ENCODE data around the gene EMC9.

EMC9 gene

GRCh38 chr14:24182110-24182882, 40.9 kb upstream of the EMC9 start:
- no peak for DNase-seq (ENCODE audit: low read depth in 1 of 2, low spot score in 1 of 2)
- no peak for TF ChIP-seq JUND (IDR thresholded peaks at IDR 0.05; ENCODE audit: low read depth)
- in situ Hi-C loops (cut with HindIII; ENCODE audit: low pct_unique_long_range_greater_than_20kb, low sequenced_read_pairs) = no loop called here

- in situ Hi-C loops (cut with HindIII; ENCODE audit: low pct_unique_long_range_greater_than_20kb, low sequenced_read_pairs) = no loop called here
- DNase-seq (ENCODE audit: low read depth in 1 of 2, low spot score in 1 of 2) = no peak
- no peak for TF ChIP-seq JUND (IDR thresholded peaks at IDR 0.05; ENCODE audit: low read depth)
These were observed 40.1 kb upstream of the EMC9 start for GRCh38 chr14:24181371-24182077.

- DNase-seq (ENCODE audit: low read depth in 1 of 2, low spot score in 1 of 2) = no peak
- no peak for TF ChIP-seq JUND (IDR thresholded peaks at IDR 0.05; ENCODE audit: low read depth)
- in situ Hi-C loops (cut with HindIII; ENCODE audit: low pct_unique_long_range_greater_than_20kb, low sequenced_read_pairs) = no loop called here
These were observed 38.8 kb upstream of the EMC9 start for GRCh38 chr14:24179961-24180796.

GRCh38 chr14:24179294-24179960, 38.0 kb upstream of the EMC9 start:
- TF ChIP-seq JUND (IDR thresholded peaks at IDR 0.05; ENCODE audit: low read depth) = no peak

GRCh38 chr14:24178399-24179178, 37.2 kb upstream of the EMC9 start:
- no peak for DNase-seq (ENCODE audit: low read depth in 1 of 2, low spot score in 1 of 2)
- no peak for TF ChIP-seq JUND (IDR thresholded peaks at IDR 0.05; ENCODE audit: low read depth)
- in situ Hi-C loops (cut with HindIII; ENCODE audit: low pct_unique_long_range_greater_than_20kb, low sequenced_read_pairs) = no loop called here

More at GRCh38 chr14:24179294-24179960, 38.0 kb upstream of the EMC9 start:
- DNase-seq (ENCODE audit: low read depth in 1 of 2, low spot score in 1 of 2) = no peak
- in situ Hi-C loops (cut with HindIII; ENCODE audit: low pct_unique_long_range_greater_than_20kb, low sequenced_read_pairs) = no loop called here

GRCh38 chr14:24177891-24178290, 36.5 kb upstream of the EMC9 start:
- in situ Hi-C loops (cut with HindIII; ENCODE audit: low pct_unique_long_range_greater_than_20kb, low sequenced_read_pairs) = no loop called here
- TF ChIP-seq JUND (IDR thresholded peaks at IDR 0.05; ENCODE audit: low read depth) = no peak
- no peak for DNase-seq (ENCODE audit: low read depth in 1 of 2, low spot score in 1 of 2)

GRCh38 chr14:24177041-24177825, 35.8 kb upstream of the EMC9 start:
- in situ Hi-C loops (cut with HindIII; ENCODE audit: low pct_unique_long_range_greater_than_20kb, low sequenced_read_pairs) = no loop called here

GRCh38 chr14:24176599-24176998, 35.2 kb upstream of the EMC9 start:
- no peak for DNase-seq (ENCODE audit: low read depth in 1 of 2, low spot score in 1 of 2)
- in situ Hi-C loops (cut with HindIII; ENCODE audit: low pct_unique_long_range_greater_than_20kb, low sequenced_read_pairs) = no loop called here

More at GRCh38 chr14:24177041-24177825, 35.8 kb upstream of the EMC9 start:
- TF ChIP-seq JUND (IDR thresholded peaks at IDR 0.05; ENCODE audit: low read depth) = no peak
- no peak for DNase-seq (ENCODE audit: low read depth in 1 of 2, low spot score in 1 of 2)

GRCh38 chr14:24172871-24173281, 31.5 kb upstream of the EMC9 start:
- TF ChIP-seq JUND (IDR thresholded peaks at IDR 0.05; ENCODE audit: low read depth) = no peak
- in situ Hi-C loops (cut with HindIII; ENCODE audit: low pct_unique_long_range_greater_than_20kb, low sequenced_read_pairs) = no loop called here
- DNase-seq (ENCODE audit: low read depth in 1 of 2, low spot score in 1 of 2) = no peak

More at GRCh38 chr14:24176599-24176998, 35.2 kb upstream of the EMC9 start:
- TF ChIP-seq JUND (IDR thresholded peaks at IDR 0.05; ENCODE audit: low read depth) = no peak

GRCh38 chr14:24172261-24172860, 31.0 kb upstream of the EMC9 start:
- no peak for TF ChIP-seq JUND (IDR thresholded peaks at IDR 0.05; ENCODE audit: low read depth)
- in situ Hi-C loops (cut with HindIII; ENCODE audit: low pct_unique_long_range_greater_than_20kb, low sequenced_read_pairs) = no loop called here
- no peak for DNase-seq (ENCODE audit: low read depth in 1 of 2, low spot score in 1 of 2)
